ENCODE data around the gene LRCH4.

Gene LRCH4

DNA sequence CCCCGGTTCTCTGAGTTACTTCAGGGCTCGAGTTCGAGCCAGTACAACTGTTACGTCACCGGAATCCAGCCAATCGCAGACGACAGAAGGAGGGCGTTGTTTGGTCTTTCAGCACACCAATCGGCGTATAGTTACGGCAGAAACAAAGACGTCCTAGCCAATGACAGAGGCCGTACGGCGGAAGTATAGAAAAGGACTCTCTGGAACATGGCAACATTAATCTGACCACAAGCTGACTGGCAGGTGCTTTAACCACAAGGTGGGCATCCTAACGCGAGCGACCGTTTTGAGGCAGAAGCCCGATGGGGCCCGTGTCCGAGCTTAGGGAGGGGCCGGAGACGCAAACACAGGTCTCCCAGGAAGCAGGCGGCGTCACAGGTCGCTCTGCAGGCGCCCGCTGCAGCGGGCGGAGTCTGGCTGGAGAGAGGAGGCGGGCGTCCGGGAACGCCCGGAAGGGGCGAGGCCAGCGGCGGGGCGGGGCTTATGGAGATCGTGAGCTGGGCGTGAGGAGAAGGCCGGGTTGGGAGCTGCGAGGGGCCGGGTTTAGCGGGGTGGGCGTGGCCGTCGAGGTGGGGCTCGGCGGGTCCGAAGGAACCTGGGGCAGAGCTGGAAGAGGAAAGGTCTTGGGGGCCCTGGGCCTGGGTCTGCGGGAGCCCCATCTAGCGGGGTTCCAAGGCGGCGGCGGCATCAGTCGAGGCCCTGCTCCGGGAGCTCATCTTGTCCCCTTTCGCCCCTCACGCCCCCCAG is 26.2 kb upstream of the LRCH4 start, which contains the start of gene MOSPD3:
Gene MOSPD3, plus strand, starts transcription at position 558 of the 747 bp plus-strand sequence. CDS start 252 bp downstream, outside the sequence.
- DNase-seq (ENCODE audit: low read depth, low spot score), result peak; percentile 99
- Histone ChIP-seq H3K36me3 (ENCODE audit: insufficient read depth, low read length) (no peaks in the 10 kb centered on the region), H3K9ac (ENCODE audit: insufficient read length) (peak within 1 kb of the TSS; percentile 86), H3K27ac (peak within 1 kb of the TSS; percentile 94), H3K9me3 (ENCODE audit: low read depth, low read length) (no peaks in the 10 kb centered on the region), H3K4me3 (peak within 1 kb of the TSS; percentile 94)
- TF ChIP-seq POLR2AphosphoS5 (IDR thresholded peaks at IDR 0.05; ENCODE audit: borderline replicate concordance, low read depth, low read length), result no peak; the same call in 1 of the 2 replicates
- TF ChIP-seq FOXP2 (optimal IDR thresholded peaks at IDR 0.05; ENCODE audit: control extremely low read depth, extremely low read length, insufficient read depth), result no peak
- no peak for TF ChIP-seq EZH2 (IDR thresholded peaks at IDR 0.05)

DNA sequence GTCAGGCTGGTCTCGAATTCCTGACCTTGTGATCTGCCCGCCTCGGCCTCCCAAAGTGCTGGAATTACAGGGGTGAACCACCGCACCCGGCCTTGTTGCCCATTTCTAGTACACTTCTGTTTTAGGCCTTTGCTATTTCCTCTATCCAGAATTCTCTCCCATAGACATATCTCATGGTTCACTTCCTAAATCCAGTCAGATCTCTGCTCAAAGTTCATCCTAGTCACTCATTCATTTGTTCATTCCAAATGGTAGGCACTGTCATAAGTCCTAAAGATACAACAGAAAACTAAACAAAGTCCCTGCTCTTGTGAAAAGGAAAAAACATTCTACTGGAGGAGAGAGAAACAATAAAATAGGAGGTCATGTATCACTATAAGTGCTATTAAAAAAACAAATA is 24.0 kb upstream of the LRCH4 start:
- H3K36me3 ChIP-seq (ENCODE audit: insufficient read depth, low read length), result no peaks in the 10 kb centered on the region
- no peak for TF ChIP-seq FOXP2 (optimal IDR thresholded peaks at IDR 0.05; ENCODE audit: control extremely low read depth, extremely low read length, insufficient read depth)
- TF ChIP-seq POLR2AphosphoS5 (IDR thresholded peaks at IDR 0.05; ENCODE audit: borderline replicate concordance, low read depth, low read length), result no peak
- no peak for TF ChIP-seq EZH2 (IDR thresholded peaks at IDR 0.05)
- peak overlapping the region; percentile 48; the same call in 1 of the 2 replicates for H3K27ac ChIP-seq
- no peak for DNase-seq (ENCODE audit: low read depth, low spot score)
- H3K9me3 ChIP-seq (ENCODE audit: low read depth, low read length), result no peaks in the 10 kb centered on the region
- no peak overlapping the region for H3K4me3 ChIP-seq
- H3K9ac ChIP-seq (ENCODE audit: insufficient read length), result no peak overlapping the region

DNA sequence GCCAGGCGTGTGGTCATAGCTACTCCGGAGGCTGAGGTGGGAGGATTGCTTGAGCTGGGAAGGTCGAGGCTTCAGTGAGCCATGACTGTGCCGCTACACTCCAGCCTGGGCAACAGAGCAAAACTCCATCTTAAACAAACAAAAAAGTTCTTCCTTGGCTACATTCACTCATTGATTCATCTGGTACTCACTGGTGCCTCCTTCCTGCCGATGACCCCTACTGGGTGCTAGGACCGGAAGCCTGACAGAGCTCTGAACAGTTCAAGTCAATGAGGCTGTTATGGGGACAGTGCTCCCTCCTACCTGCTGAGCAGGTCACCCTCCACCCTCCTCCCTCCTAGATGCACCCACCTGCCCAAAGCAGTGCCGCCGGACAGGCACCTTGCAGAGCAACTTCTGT is 21.2 kb upstream of the LRCH4 start:
- TF ChIP-seq POLR2AphosphoS5 (IDR thresholded peaks at IDR 0.05; ENCODE audit: borderline replicate concordance, low read depth, low read length), result no peak
- Histone ChIP-seq H3K27ac (no peak overlapping the region), H3K36me3 (ENCODE audit: insufficient read depth, low read length) (no peaks in the 10 kb centered on the region), H3K9me3 (ENCODE audit: low read depth, low read length) (no peaks in the 10 kb centered on the region), H3K9ac (ENCODE audit: insufficient read length) (no peak overlapping the region), H3K4me3 (no peak overlapping the region)
- no peak for DNase-seq (ENCODE audit: low read depth, low spot score)

DNA sequence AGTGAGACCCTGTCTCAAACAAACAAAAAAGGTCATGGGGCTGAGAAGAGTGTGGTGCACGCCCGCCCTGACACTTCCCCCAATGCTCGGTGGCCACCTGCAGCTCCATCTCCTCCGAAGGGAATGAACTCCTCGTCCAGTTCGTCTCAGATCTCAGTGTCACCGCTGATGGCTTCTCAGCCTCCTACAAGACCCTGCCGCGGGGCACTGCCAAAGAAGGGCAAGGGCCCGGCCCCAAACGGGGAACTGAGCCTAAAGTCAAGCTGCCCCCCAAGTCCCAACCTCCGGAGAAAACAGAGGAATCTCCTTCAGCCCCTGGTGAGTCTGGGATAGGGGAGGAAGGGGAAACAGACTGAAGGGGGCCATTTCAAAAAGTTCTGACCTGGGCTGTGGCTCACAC is 20.4 kb upstream of the LRCH4 start:
- H3K4me3 ChIP-seq, result no peak overlapping the region
- no peak overlapping the region for H3K9ac ChIP-seq (ENCODE audit: insufficient read length)
- DNase-seq (ENCODE audit: low read depth, low spot score), result no peak
- H3K36me3 ChIP-seq (ENCODE audit: insufficient read depth, low read length), result no peaks in the 10 kb centered on the region
- TF ChIP-seq EZH2 (IDR thresholded peaks at IDR 0.05), result no peak
- TF ChIP-seq POLR2AphosphoS5 (IDR thresholded peaks at IDR 0.05; ENCODE audit: borderline replicate concordance, low read depth, low read length), result no peak
- no peak for TF ChIP-seq FOXP2 (optimal IDR thresholded peaks at IDR 0.05; ENCODE audit: control extremely low read depth, extremely low read length, insufficient read depth)
- no peak overlapping the region for H3K27ac ChIP-seq
- no peaks in the 10 kb centered on the region for H3K9me3 ChIP-seq (ENCODE audit: low read depth, low read length)

DNA sequence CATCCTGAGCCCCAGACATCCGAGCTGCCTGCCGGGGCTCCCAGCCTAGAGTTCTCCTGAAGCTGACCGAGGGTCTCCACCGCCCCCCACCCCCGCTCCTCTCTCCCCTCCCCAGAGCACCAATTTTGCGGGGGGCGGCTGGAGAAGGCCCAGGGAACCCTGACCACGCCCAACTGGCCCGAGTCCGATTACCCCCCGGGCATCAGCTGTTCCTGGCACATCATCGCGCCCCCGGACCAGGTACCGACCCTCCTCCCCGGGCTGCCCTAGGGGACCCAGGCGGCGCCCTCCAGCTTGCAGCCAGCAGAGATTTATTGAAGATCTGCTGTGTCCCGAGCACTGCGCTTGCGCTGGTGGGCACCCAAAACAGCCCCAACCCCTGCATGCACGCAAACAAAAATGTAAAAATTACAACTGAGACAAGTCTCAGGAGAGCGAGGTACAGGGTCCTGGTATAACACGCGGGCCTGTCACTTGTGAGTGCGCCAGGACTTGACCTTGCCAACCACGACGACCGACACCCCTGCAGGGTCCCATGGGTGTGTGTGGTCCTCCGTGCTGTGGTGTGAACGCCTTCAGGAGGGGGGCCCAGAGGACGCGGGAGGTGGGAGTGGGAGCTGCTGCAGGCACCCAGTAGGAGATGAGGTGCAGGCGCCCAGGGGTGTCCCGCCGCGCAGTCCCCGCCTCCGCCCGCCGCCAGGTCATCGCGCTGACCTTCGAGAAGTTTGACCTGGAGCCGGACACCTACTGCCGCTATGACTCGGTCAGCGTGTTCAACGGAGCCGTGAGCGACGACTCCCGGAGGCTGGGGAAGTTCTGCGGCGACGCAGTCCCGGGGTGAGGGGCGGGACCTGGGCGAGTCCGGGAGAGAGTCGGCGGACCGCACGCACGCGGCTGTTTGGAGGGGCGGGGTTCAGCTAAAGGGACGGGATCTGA is 19.3 kb upstream of the LRCH4 start:
- no peak overlapping the region for H3K9ac ChIP-seq (ENCODE audit: insufficient read length)
- no peak overlapping the region for H3K27ac ChIP-seq
- DNase-seq (ENCODE audit: low read depth, low spot score), result no peak
- TF ChIP-seq FOXP2 (optimal IDR thresholded peaks at IDR 0.05; ENCODE audit: control extremely low read depth, extremely low read length, insufficient read depth), result no peak
- no peak for TF ChIP-seq EZH2 (IDR thresholded peaks at IDR 0.05)
- TF ChIP-seq POLR2AphosphoS5 (IDR thresholded peaks at IDR 0.05; ENCODE audit: borderline replicate concordance, low read depth, low read length), result no peak
- H3K9me3 ChIP-seq (ENCODE audit: low read depth, low read length), result no peaks in the 10 kb centered on the region
- H3K4me3 ChIP-seq, result no peak overlapping the region
- no peaks in the 10 kb centered on the region for H3K36me3 ChIP-seq (ENCODE audit: insufficient read depth, low read length)

DNA sequence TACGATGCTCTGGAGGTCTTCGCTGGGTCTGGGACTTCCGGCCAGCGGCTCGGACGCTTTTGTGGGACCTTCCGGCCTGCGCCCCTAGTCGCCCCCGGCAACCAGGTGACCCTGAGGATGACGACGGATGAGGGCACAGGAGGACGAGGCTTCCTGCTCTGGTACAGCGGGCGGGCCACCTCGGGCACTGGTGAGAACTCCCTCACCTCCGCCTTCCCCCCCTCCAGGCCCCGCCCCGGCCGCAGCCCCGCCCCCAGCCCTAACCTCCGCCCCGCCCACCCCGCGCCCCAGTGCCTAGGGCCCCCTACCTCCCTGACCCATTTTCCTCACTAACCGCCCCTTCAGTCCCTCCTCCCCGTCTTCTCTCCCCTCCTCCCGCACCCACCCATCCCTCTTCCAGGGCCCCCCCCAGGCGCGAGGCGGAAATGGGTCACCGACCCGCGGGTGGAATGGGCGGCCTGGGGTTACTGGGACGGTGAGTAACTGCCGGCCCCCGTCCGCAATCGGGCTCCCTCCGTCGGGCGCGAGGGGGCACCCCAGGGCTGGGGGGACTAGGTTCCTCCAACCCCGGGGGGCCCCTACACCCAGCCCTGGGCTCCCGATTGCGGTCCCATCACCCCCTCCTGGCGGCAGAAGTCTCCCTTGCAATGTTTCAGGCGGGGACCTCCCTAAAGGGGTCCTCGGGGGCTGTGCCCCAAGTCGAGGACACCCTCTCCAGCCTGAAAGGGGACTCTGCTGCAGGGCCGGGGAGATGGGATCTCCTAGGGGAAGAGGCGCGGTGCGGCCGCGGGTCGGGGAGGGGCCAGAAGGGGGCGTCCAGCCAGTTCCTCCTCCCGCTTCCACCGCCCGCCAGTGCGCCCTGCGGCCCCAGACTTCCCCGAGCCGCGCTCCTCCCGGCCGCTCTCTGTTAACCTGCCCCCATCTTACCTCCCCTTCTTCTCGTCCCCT is 18.4 kb upstream of the LRCH4 start:
- Histone ChIP-seq H3K9me3 (ENCODE audit: low read depth, low read length) (no peaks in the 10 kb centered on the region), H3K36me3 (ENCODE audit: insufficient read depth, low read length) (no peaks in the 10 kb centered on the region), H3K27ac (peak overlapping the region; percentile 92), H3K9ac (ENCODE audit: insufficient read length) (peak overlapping the region; percentile 53), H3K4me3 (peak overlapping the region; percentile 83)
- TF ChIP-seq EZH2 (IDR thresholded peaks at IDR 0.05), result no peak
- TF ChIP-seq POLR2AphosphoS5 (IDR thresholded peaks at IDR 0.05; ENCODE audit: borderline replicate concordance, low read depth, low read length), result peak; percentile 66; the same call in 1 of the 2 replicates
- no peak for TF ChIP-seq FOXP2 (optimal IDR thresholded peaks at IDR 0.05; ENCODE audit: control extremely low read depth, extremely low read length, insufficient read depth)
- DNase-seq (ENCODE audit: low read depth, low spot score), result no peak

DNA sequence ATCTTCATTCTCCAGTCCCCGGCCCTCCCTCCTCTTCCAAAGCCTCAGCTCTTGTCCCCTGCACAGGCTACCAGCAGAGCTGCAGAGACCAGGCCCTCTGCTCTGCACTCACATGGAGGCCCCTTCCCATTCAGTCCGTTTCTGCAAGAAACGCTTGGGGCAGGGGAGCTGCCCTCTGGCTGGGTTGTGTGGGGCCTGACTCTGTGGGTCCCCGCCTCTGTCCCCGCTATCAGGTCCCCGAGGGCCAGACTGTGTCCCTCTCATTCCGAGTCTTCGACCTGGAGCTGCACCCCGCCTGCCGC is 17.7 kb upstream of the LRCH4 start:
- peak overlapping the region; percentile 53 for H3K9ac ChIP-seq (ENCODE audit: insufficient read length)
- peak overlapping the region; percentile 83 for H3K4me3 ChIP-seq
- H3K9me3 ChIP-seq (ENCODE audit: low read depth, low read length), result no peaks in the 10 kb centered on the region
- no peak for DNase-seq (ENCODE audit: low read depth, low spot score)
- no peaks in the 10 kb centered on the region for H3K36me3 ChIP-seq (ENCODE audit: insufficient read depth, low read length)
- H3K27ac ChIP-seq, result peak overlapping the region; percentile 92
- TF ChIP-seq EZH2 (IDR thresholded peaks at IDR 0.05) (no peak), FOXP2 (optimal IDR thresholded peaks at IDR 0.05; ENCODE audit: control extremely low read depth, extremely low read length, insufficient read depth) (no peak), POLR2AphosphoS5 (IDR thresholded peaks at IDR 0.05; ENCODE audit: borderline replicate concordance, low read depth, low read length) (no peak)

Data from SK-N-MC (cell line).